RKO (cell line): Measurements from ENCODE around the gene SLC26A9.
A peak's percentile ranks its signal among the peaks of the same experiment; 100 is the strongest.

Experiments
- DNase-seq: peaks from one replicate; pipeline ENCODE4 v3.0.0-alpha.2; 2016; ENCODE audit warnings: low spot score

Gene SLC26A9

GRCh38 chr1:205948886-205949285 lies 5.6 kb upstream of the SLC26A9 start:
- DNase-seq = no peak

GRCh38 chr1:205948039-205948438 lies 4.8 kb upstream of the SLC26A9 start:
- DNase-seq = no peak

GRCh38 chr1:205947024-205947423 lies 3.8 kb upstream of the SLC26A9 start:
- DNase-seq = no peak

GRCh38 chr1:205945069-205945468 lies 1.8 kb upstream of the SLC26A9 start:
- no peak for DNase-seq

GRCh38 chr1:205944525-205944924 lies 1.3 kb upstream of the SLC26A9 start:
- no peak for DNase-seq

GRCh38 chr1:205942631-205943159 lies 561 bp downstream of the SLC26A9 start:
- DNase-seq = no peak

GRCh38 chr1:205940710-205941109 lies 2.5 kb downstream of the SLC26A9 start:
- DNase-seq = no peak

- DNase-seq = peak; percentile 7
These were observed 3.4 kb downstream of the SLC26A9 start for GRCh38 chr1:205939690-205940330.

- DNase-seq = no peak
These were observed 4.6 kb downstream of the SLC26A9 start for GRCh38 chr1:205938682-205939081.

- DNase-seq = no peak
These were observed 6.2 kb downstream of the SLC26A9 start for GRCh38 chr1:205936846-205937586.

GRCh38 chr1:205936311-205936710 lies 6.9 kb downstream of the SLC26A9 start:
- no peak for DNase-seq

- no peak for DNase-seq
These were observed 7.4 kb downstream of the SLC26A9 start for GRCh38 chr1:205935869-205936268.

GRCh38 chr1:205934788-205935187 lies 8.5 kb downstream of the SLC26A9 start:
- no peak for DNase-seq

GRCh38 chr1:205933671-205934618 lies 9.3 kb downstream of the SLC26A9 start:
- DNase-seq = no peak

GRCh38 chr1:205932776-205933175 lies 10.5 kb downstream of the SLC26A9 start:
- no peak for DNase-seq

- no peak for DNase-seq
These were observed 12.4 kb downstream of the SLC26A9 start for GRCh38 chr1:205930799-205931281.

- DNase-seq = no peak
These were observed 13.1 kb downstream of the SLC26A9 start for GRCh38 chr1:205930195-205930577.

- DNase-seq = no peak
These were observed 13.6 kb downstream of the SLC26A9 start for GRCh38 chr1:205929496-205930194.

GRCh38 chr1:205928317-205928716 lies 14.9 kb downstream of the SLC26A9 start:
- no peak for DNase-seq

GRCh38 chr1:205927676-205928075 lies 15.6 kb downstream of the SLC26A9 start:
- no peak for DNase-seq

GRCh38 chr1:205927247-205927646 lies 16.0 kb downstream of the SLC26A9 start:
- DNase-seq = no peak

GRCh38 chr1:205926636-205927035 lies 16.6 kb downstream of the SLC26A9 start:
- DNase-seq = no peak
